ENCODE results near the gene ZC3H6. TPM values are rescaled to one million over a fixed set of nuclear protein-coding genes. Genes with fewer than 3 reads are reported as not detected.
"Not testable (repeated sequence)": the region's sequence is repeated elsewhere in the genome, so short reads cannot be mapped to it uniquely, and the experiment has no call there.

The ZC3H6 gene
- total RNA-seq, 2 donors from 2014 or later = 4.0 to 7.0 TPM

DNA sequence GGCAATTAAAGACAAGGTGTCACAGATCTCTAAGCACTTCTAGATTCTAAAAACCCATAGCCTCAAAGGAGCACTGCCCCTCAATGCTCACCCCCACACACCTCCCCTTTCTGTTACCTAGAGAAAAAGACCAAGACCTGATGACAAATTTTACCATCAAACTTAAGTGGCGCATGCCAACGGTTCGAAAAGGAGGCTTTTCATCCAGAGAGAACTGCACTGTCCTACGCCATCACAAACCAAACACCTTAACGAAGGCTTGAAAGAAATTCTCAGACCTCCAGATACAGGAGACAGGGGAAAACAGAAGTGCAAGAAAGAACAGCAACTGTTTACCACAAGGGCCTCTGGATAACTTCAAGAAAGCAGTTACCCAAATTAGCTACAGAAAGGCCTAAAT lies 2.0 kb upstream of the ZC3H6 start:
- TF ChIP-seq POLR2A (IDR thresholded peaks at IDR 0.05) = no peak
- TF ChIP-seq, protein P1, sequence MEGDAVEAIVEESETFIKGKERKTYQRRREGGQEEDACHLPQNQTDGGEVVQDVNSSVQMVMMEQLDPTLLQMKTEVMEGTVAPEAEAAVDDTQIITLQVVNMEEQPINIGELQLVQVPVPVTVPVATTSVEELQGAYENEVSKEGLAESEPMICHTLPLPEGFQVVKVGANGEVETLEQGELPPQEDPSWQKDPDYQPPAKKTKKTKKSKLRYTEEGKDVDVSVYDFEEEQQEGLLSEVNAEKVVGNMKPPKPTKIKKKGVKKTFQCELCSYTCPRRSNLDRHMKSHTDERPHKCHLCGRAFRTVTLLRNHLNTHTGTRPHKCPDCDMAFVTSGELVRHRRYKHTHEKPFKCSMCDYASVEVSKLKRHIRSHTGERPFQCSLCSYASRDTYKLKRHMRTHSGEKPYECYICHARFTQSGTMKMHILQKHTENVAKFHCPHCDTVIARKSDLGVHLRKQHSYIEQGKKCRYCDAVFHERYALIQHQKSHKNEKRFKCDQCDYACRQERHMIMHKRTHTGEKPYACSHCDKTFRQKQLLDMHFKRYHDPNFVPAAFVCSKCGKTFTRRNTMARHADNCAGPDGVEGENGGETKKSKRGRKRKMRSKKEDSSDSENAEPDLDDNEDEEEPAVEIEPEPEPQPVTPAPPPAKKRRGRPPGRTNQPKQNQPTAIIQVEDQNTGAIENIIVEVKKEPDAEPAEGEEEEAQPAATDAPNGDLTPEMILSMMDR (IDR thresholded peaks at IDR 0.05) = no peak
- H3K27ac ChIP-seq = no peak overlapping the region
- ATAC-seq (no peak), DNase-seq (no peak)
- H3K4me1 ChIP-seq = peaks cover 9% of the 10 kb centered on the region
- WGBS, 2 donors = 91 to 93% methylated on average over 5 of the region's 5 CpGs
- no peak overlapping the region for H3K4me3 ChIP-seq
- no peaks in the 10 kb centered on the region for H3K36me3 ChIP-seq (replicated peaks in 1 of 2; ENCODE audit: insufficient read depth in 1 of 2, low read depth in 2 of 2)
- no peaks in the 10 kb centered on the region for H3K27me3 ChIP-seq
- intact Hi-C loops (cut with DNase I) = no loop called here
- no peaks in the 10 kb centered on the region for H3K9me3 ChIP-seq

DNA sequence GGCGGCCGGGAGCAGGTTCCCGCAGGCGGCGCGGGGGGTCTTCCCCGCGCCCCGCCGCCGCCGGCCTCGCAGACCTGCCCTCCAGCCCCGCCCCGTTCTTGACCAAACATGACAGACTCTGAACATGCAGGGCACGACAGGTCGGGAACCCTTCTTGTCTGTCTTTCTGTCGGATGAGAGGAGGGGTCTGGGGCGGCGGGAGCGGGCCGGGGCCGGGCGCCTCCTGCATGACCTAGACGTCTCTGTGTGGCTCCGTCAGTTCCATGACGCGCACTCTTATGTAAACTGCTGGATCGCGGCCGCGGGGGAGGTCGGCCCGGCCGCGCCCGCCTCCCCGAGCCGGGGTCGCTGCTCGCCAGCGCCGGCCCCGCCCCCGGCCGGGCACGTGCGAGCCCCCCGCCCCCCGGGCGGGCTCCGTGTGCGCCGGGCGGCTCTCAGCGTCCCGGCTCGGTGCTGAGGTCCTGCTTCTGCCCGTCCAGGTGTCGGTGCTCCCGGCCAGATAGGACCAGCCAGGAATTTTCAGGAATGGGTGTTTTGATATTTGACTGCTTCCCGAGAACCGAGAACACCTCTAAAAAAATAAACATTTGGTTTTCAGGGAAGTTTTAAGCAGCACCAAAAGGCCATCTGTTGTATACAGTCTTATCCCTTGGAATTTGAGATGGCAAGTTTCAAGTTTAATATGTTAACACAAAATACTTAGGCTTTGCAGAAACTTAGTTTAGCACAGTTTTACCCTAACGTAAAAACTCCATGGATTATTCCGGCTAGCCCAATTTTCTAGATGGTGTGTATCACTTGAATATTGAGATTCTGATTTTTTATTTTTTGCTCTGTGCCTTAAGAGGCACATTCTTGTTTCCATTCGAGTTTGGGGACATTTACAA lies 733 bp downstream of the ZC3H6 start:
- Histone ChIP-seq H3K4me1 (peaks cover 9% of the 10 kb centered on the region), H3K36me3 (replicated peaks in 1 of 2; ENCODE audit: insufficient read depth in 1 of 2, low read depth in 2 of 2) (no peaks in the 10 kb centered on the region), H3K27me3 (no peaks in the 10 kb centered on the region), H3K4me3 (peak overlapping the region; percentile 33 to 70), H3K27ac (peak overlapping the region; percentile 99 to 100 (median 100)), H3K9me3 (no peaks in the 10 kb centered on the region)
- DNase-seq (peak; percentile 92 to 96 (median 94)), ATAC-seq (peak; percentile 86)
- whole genome bisulfite sequencing, 2 donors = 1% methylated on average over 5 to 53 of the region's 66 CpGs
- intact Hi-C loops (cut with DNase I) = no loop called here
- TF ChIP-seq, protein P1 (IDR thresholded peaks at IDR 0.05) = peak in 1 of 7 experiments; percentile 2
- TF ChIP-seq POLR2A (IDR thresholded peaks at IDR 0.05) = peak; percentile 79 to 86 (median 81)

DNA sequence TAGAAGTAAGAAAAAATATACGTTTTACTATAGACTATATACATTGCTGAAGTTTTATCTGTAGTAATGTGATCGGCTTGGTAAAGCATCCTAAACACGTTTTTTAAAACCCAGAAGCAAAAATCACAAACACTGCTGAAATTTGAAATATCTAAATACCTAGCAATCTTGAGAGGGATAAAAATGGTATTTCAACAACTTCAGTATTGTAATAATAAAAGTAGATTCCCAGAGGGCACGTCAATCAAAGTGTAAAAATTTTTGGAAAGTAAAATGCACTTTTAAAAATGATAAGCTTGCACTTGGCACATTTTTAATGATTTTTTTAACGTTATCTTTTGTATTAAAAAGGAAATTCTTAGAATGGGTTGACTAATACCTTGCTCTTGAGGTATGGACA lies 1.6 kb downstream of the ZC3H6 start:
- DNase-seq = no peak
- Histone ChIP-seq H3K4me1 (peaks cover 10% of the 10 kb centered on the region), H3K9me3 (no peaks in the 10 kb centered on the region), H3K27ac (no peak overlapping the region), H3K36me3 (replicated peaks in 1 of 2; ENCODE audit: insufficient read depth in 1 of 2, low read depth in 2 of 2) (no peaks in the 10 kb centered on the region), H3K27me3 (no peaks in the 10 kb centered on the region), H3K4me3 (no peak overlapping the region)
- ATAC-seq = no peak
- WGBS, 2 donors = 24 to 34% methylated on average over 5 of the region's 5 CpGs
- TF ChIP-seq, protein P1 (IDR thresholded peaks at IDR 0.05) = no peak
- no peak for TF ChIP-seq POLR2A (IDR thresholded peaks at IDR 0.05)
- intact Hi-C loops (cut with DNase I) = no loop called here

DNA sequence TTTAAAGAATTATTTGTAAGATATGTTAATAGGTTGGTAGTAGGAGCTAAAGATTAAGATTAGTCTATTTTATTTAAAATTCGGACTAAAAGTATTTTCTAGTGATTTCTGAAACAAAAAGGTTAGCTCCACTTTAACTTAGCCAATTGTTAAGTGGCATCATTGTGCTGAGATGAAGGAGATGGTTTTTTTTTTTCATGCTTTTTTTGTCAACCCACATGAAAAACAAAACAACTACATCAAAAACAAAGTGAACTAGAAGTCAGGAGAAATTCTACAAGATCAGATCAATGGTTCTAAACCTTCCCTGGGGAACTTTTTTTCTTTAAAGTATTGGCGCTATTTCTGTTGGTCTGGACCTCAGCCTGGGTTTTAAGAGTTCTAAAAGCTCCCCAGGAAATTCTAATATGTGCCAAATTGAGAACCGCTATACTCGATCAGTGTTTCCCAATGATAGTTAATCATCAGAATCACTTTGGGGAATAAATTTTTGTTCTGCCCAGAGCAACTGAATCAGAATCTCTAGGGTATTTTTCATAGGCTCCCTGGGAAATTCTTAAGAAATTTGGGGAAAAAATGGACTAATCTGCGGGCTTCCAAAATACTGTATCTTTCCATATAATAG lies 2.3 kb downstream of the ZC3H6 start:
- no peaks in the 10 kb centered on the region for H3K36me3 ChIP-seq (replicated peaks in 1 of 2; ENCODE audit: insufficient read depth in 1 of 2, low read depth in 2 of 2)
- H3K4me3 ChIP-seq = no peak overlapping the region
- peaks cover 18% of the 10 kb centered on the region for H3K4me1 ChIP-seq
- TF ChIP-seq, protein P1 (IDR thresholded peaks at IDR 0.05) = no peak
- TF ChIP-seq POLR2A (IDR thresholded peaks at IDR 0.05) = no peak
- 88% methylated on average over 5 of the region's 5 CpGs for WGBS, 2 donors
- ATAC-seq (no peak), DNase-seq (no peak)
- H3K27ac ChIP-seq = no peak overlapping the region
- no peaks in the 10 kb centered on the region for H3K9me3 ChIP-seq
- H3K27me3 ChIP-seq = no peaks in the 10 kb centered on the region
- intact Hi-C loops (cut with DNase I) = no loop called here

DNA sequence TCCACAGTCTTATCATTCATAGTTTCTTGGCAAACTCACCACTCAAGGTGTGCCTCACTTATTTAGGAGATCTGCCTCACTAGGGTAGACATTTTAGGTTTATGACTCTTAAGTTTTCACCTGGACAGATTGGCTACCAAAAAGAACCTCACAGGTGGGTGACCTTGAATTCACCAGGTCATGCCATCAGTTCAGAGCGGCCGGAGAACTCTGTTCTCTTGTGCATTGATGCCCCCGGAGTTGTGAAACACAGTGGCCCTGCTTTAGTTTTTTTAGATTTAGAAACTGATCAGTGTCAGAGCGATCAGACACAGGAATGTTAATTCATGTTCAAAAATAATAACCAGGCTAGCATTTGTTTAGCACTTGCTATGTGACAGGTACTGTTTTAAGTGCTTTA lies 6.7 kb downstream of the ZC3H6 start:
- H3K27ac ChIP-seq; H3K4me3 ChIP-seq; H3K27me3 ChIP-seq; intact Hi-C loops (cut with DNase I); ATAC-seq; H3K36me3 ChIP-seq (replicated peaks in 1 of 2; ENCODE audit: insufficient read depth in 1 of 2, low read depth in 2 of 2); H3K9me3 ChIP-seq; DNase-seq: not testable (repeated sequence)
- WGBS, 2 donors = 85% methylated on average over 4 of the region's 4 CpGs
- H3K4me1 ChIP-seq = peaks cover 32% of the 10 kb centered on the region

DNA sequence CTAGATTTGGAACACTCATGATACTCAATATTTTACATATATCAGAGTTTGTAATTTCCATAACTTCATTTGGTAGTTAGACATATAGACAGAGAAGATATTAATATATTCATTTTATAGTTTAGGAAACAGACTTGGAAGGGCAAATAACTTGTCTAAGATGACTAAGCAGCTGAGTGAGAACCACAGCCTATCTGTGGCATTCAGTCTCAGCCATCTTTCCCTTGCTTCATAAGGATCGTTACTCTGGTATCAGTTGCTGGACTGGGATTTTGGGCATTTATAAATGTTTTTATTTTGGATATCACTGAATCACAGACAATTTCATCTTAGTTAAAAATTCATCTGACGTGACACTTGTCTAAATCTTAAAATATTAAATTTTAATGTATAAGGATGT lies 8.1 kb downstream of the ZC3H6 start:
- H3K27me3 ChIP-seq; H3K36me3 ChIP-seq (replicated peaks in 1 of 2; ENCODE audit: insufficient read depth in 1 of 2, low read depth in 2 of 2); H3K9me3 ChIP-seq; H3K27ac ChIP-seq; intact Hi-C loops (cut with DNase I); H3K4me3 ChIP-seq; DNase-seq: not testable (repeated sequence)
- peak; percentile 34 for ATAC-seq
- WGBS, 2 donors = 45 to 46% methylated on average over 2 of the region's 2 CpGs
- H3K4me1 ChIP-seq = peaks cover 29% of the 10 kb centered on the region

Data from body of pancreas (tissue), 4 donors.